NOMO-1 treated with dmso at 0.1 percent for 144 hours (cell line): ENCODE data around the gene GNG3.

ENCODE experiments used
- DNase-seq: peaks from one replicate; lab custom pipeline; 2025; ENCODE audit not compliant: unreplicated experiment; lab: John Stamatoyannopoulos, UW

GNG3 gene

DNA sequence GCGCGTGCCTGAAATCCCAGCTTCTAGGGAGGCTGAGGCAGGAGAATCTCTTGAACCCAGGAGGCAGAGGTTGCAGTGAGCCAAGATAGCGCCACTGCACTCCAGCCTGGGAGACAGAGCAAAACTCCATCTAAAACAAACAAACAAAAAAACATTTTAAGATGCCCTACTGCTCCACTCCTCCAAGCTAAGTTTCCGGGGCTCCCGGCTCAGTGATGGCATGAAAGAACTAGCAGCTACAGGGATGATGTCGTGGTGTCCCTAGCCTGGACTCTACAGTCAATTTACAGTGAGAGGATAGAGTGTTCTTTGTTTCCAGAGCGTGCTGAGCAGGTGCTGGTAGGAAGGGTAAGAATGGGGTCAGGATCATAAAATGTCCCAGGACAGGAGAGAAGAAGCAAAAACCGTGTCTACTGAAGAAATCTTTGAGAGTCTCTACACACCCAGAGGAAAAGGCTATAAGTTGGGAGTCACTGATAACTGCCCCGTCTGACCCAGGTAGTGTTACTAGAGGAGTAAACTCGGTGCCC is 47.7 kb downstream of the GNG3 start:
- no peak for DNase-seq

DNA sequence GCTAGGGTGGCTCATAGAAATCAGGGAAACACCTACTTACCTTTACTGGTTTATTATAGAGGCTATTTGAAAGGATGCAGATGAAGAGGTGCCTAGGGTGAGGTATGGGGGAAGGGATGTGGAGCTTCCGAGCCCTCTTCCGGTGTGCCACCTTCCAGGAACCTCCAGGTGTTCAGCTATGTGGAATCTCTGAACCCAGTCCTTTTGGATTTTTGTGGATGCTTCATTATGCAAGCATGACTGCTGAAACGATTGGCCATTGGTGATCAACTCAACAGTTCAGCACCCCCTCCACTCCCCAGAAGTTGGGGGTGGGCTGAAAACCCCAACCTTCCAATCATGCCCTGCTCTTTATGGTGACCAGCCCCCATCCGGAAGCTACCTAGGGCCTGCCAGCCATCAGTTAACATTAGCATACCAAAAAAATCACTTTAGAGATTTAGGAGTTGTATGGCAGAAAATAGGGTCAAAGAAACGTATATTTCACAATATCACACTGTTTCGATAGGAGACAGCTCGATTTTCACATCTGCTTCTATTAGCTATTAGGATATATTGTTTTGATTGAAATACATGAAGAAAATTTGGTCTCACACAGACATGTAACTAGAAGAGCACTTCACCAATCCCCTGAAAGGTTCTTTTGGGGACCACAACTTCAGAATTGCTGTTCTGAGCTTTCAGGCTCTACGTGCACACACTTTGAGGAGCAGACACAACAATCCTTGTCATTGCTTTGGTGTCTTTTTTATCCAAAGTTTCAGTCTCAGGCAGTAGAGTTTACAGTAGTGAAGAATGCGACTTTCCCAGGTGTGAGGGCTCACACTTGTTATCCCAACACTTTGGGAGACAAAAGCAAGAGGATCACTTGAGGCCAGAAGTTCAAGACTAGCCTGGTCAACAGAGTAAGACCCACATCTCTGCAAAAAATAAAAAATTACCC is 50.6 kb downstream of the GNG3 start:
- DNase-seq = no peak
